ELF-1 (cell line): ENCODE measurements around the gene SCP2.

Source experiments
- DNase-seq: peaks from one replicate; pipeline ENCODE4 v3.0.0-alpha.2; 2016; ENCODE audit warnings: low read depth, low spot score

SCP2 gene

DNA sequence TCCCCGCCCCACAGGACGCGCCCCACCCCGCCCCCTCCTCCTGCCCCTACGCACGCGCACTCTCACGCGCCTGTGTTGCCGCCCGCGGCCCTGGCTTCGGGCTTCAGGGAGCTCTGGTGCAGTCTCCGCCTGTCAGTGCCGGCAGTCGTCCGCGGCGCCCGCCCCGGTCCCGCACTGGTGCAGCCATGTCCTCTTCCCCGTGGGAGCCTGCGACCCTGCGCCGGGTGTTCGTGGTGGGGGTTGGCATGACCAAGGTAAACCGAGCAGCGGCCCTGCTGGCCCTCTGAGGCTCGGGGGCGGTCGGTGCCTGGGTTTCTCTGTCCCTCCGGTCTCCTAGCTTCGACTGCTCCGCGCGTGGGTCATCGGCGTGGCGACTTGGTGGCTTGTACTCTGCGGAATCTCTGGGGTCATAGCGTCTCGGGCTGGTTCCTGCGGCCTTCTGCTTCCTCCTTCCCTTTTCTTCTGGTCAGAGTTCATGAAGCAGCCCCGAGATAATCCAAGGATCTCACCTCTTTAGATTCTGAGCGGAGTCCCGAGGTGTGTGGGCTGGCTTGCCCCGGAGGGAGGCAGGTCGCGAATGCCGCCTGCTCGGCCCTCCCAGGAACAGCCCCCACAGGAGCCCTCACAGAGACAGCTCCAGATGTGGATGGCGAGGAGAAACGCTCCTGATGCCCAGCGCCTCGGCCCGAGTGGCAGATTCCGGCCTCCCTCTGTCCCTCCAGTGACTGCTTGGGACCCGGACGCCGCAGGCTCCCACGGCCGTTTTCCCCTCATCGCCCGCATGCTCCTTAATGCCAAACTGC lies at the start of gene SCP2:
Gene SCP2 (plus strand): TSS at position 65 of the 803 bp plus-strand sequence. CDS start 121 bp downstream, at position 186.
- DNase-seq: peak; percentile 71

- DNase-seq: no peak
Measured at GRCh38 chr1:52877554-52877953, 49.5 kb upstream of the SCP2 start.

- no peak for DNase-seq
Measured at GRCh38 chr1:52880206-52880605, 46.9 kb upstream of the SCP2 start.

DNA sequence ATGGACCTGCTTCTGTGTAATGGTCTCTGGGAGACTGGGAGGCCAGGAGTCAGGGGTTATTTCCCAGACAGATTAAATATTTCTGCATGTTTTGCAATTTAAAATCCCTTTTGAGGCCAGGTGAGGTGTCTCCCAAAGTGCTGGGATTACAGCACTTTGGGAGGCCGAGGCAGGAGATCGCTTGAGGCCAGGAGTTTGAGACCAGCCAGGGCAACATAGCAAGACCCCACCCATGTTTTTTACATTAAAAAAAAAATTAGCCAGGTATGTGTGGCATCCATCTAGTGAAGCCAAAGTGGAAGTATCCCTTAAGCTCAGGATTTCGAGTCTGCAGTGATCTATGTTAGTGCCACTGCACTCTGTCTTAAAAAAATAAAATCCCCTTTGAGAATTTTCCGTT lies 39.6 kb upstream of the SCP2 start:
- DNase-seq: no peak

- no peak for DNase-seq
Measured at GRCh38 chr1:52892424-52893215, 34.5 kb upstream of the SCP2 start.

GRCh38 chr1:52899445-52899894 lies 27.6 kb upstream of the SCP2 start:
- no peak for DNase-seq

- DNase-seq: no peak
Measured at GRCh38 chr1:52900402-52900801, 26.7 kb upstream of the SCP2 start.

DNA sequence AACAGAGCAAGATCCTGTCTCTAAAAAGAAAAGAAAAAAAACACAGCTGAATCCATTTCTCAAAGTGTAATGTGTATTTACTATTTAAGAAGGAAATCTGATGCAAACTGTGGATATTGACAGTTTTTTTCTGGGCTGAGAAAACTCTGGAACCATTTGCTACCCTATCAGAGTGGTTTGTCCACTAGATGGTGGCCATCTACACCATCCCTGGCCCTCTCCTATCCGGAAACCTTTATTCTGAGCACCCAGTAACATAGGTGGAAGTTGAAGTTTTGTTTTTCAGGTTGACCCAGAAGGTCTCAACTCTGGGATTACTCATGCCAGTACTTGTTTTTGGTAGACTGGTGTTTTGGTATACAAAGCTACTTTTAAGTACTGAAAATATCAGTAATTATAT lies 25.7 kb upstream of the SCP2 start:
- no peak for DNase-seq

- DNase-seq: no peak
Measured at GRCh38 chr1:52904208-52904926, 22.7 kb upstream of the SCP2 start.

GRCh38 chr1:52904927-52905698 lies 22.0 kb upstream of the SCP2 start:
- DNase-seq: peak; percentile 76

- DNase-seq: no peak
Measured at GRCh38 chr1:52906135-52906603, 20.9 kb upstream of the SCP2 start.

DNA sequence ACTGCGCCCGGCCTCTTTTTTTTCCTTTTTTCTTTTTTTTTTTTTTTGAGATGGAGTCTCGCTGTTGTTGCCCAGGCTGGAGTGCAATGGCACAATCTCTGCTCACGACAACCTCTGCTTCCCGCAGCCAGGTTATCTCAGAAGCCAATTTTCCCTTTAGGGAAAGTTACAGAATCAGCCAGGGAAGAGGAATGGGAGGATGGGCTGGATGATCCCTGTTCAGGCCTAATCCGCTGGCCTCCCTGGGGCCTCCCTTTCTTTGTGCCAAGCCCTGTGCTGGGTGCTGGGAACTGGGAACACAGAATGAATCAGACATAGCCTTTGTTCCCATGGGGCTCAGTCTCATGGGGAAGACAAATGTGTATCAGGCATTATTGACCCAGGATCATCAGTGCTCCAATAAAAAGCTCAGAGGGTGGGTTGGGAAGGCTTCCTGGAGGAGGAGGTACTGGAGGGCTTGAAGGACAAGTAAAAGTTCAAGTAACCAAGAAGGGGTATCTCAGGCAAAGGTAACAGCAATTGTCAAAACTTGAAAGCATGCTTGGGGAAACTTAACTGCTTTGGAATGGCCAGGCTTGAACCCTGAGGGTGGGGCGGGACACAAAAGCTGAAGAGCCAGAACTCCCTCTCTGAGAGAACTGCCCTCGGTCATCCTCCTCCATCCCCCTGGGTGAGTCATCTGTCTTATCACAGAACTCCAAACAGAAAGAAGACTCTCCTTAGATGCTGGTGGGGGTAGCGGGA lies 19.8 kb upstream of the SCP2 start:
- DNase-seq: peak; percentile 85

DNA sequence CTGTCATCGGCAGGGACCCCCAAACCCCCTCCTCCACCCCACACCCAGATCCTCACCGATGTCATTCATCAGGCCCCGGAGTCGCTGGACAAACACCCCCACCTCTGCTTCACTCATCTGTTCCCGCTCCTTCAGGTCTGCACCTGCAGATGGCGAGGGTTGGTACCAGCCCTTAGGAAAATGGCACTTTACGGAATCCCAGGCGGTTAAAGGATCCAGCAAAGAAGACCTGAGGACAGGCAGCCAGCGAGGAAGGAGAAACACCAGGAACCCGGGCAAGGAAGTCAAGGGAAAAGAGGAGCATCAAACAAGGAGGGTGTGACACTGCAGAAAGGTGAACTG lies 19.3 kb upstream of the SCP2 start:
- DNase-seq: no peak

DNA sequence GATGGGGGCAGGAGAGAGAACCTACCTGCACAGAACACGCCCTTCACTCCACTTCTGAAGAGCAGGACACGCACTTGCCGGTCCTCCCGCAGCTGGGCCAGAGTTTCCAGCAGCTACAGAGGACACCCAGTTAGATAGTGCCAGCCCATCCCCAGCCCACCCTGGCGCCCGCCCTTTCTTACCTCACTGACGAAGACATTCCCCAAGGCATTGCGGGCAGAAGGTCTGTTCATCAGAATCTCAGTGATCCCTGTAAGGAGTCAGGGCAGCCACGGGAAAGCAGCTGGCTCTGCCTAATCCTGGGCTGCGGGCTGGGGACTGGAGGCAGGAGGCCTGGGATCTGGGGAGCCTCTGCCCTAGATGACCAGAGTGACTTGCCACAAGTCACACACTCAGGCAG lies 15.5 kb upstream of the SCP2 start:
- peak; percentile 42 for DNase-seq

GRCh38 chr1:52913014-52913413 lies 14.1 kb upstream of the SCP2 start:
- no peak for DNase-seq

DNA sequence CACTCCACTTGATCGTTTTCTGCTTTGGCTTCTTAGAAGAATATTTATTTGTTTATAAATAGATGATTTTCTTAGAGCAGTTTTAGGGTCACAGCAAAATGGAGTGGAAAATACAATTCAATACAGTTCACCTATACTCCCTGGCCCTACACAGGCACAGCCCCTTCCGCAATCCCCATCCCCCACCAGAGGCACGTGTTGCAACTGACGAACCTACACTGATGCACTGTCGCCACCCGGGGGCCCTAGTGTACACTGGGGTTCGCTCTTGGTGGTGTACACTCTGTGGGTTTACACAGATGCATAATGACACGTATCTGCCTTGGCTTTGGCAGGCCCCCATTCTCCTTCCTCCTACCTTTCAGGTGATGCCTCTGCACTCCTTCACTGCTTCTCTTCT lies 13.5 kb upstream of the SCP2 start:
- DNase-seq: peak; percentile 34

DNA sequence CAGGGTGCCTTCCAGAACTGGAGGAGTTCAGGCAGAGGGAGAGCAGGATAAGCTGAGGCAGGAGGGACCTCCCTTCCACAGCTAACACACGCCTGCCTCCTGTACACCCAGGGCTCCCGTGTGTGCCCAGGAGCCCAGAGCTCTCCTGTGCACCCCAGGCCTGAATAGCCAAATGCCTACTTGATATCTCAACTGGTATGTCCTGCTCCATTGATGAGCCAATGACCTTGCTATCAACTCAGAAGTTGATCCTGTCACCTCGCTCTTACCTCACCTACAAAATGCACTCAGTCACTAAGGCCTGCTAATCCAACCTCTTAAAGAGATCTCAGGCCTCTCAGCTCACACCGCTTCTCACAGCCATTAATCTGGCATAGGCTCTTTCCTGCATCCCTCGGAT lies 12.6 kb upstream of the SCP2 start:
- DNase-seq: no peak

DNA sequence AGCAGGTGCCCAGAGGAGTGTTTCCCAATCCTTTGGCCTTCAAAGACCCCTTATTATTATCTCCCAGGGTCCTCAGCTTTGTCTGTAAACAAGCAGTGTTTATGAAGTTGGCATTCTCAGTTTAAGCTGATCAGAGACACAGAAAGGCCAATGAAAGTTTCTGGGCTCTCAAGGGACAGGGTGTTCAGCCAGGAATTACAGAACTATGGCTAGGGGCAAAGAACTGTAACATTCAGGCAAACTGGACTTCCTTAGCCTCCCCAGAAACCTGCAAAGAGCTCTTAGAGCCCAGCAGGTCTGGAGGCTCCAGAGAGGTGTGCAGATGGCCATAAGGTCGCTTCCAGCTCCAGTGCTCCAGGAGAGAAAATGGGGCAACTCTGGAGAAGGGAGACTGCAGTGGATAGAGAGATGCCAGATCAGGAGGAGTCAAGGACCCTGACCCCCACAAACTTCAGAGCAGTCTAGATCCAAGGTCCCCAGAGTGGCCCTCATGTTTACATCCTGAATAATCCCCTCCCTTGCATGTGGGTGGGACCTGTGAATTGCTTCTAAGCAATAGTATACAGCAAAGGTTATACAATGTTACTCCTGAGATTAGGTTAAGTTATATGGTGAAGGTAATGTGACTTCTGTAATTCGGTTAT lies 11.7 kb upstream of the SCP2 start:
- DNase-seq: no peak

DNA sequence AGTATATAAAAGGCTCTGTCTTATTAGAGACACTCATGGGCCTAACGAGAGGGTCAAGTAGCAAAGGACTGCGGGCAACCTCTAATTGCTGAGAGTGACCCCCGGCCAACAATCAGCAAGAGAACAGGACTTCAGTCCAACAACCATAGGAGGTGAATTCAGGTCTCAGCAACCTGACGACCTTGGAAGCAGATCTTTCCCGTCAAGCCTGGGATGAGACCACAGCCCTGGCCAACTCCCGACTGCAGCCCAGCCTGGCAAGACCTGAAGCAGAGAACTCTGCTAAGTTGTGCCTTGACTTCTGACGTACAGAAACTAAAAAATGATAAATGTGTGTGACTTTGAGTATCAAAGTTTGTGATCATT lies 11.2 kb upstream of the SCP2 start:
- DNase-seq: no peak

- no peak for DNase-seq
Measured at GRCh38 chr1:52916241-52916975, 10.7 kb upstream of the SCP2 start.
